Breast epithelium (tissue), 3 donors: Measurements from ENCODE around the gene ZNF593.

Experiments used
- POLR2A ChIP-seq: fragments of 450-650 bp; IDR thresholded peaks from one replicate; pipeline ENCODE4 v1.6.1; 2016; ENCODE audit warnings: antibody characterized with exemption, mild to moderate bottlenecking, moderate library complexity
- POLR2AphosphoS5 ChIP-seq, 3 donors: sonication (generic); formaldehyde crosslinking; IDR thresholded peaks; one replicate each; pipeline ENCODE4 v1.6.1; 2017; ENCODE audit warnings: antibody characterized with exemption in 3 of 3
- TF ChIP-seq, protein P1 (sequence below), 3 donors: fragments of 450-650 bp; IDR thresholded peaks; one replicate each; pipeline ENCODE4 v1.5.1; 2016 to 2017; ENCODE audit warnings: antibody characterized with exemption in 3 of 3, mild to moderate bottlenecking in 3 of 3, moderate library complexity in 3 of 3

- TF ChIP-seq, protein P1, sequence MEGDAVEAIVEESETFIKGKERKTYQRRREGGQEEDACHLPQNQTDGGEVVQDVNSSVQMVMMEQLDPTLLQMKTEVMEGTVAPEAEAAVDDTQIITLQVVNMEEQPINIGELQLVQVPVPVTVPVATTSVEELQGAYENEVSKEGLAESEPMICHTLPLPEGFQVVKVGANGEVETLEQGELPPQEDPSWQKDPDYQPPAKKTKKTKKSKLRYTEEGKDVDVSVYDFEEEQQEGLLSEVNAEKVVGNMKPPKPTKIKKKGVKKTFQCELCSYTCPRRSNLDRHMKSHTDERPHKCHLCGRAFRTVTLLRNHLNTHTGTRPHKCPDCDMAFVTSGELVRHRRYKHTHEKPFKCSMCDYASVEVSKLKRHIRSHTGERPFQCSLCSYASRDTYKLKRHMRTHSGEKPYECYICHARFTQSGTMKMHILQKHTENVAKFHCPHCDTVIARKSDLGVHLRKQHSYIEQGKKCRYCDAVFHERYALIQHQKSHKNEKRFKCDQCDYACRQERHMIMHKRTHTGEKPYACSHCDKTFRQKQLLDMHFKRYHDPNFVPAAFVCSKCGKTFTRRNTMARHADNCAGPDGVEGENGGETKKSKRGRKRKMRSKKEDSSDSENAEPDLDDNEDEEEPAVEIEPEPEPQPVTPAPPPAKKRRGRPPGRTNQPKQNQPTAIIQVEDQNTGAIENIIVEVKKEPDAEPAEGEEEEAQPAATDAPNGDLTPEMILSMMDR (IDR thresholded peaks at IDR 0.05) = no peak
- no peak for TF ChIP-seq POLR2A
- TF ChIP-seq POLR2AphosphoS5 (IDR thresholded peaks at IDR 0.05) = peak in 1 of 3 donors; percentile 78
These were observed 43.2 kb upstream of the ZNF593 start for GRCh38 chr1:26126321-26127084.
